NT2/D1 (cell line): ENCODE measurements around the gene MICB.
A peak's percentile ranks its signal among the peaks of the same experiment; 100 is the strongest.

Source experiments
- DNase-seq: peaks from one replicate; pipeline ENCODE4 v3.0.0-alpha.2; 2011; ENCODE audit warnings: low read depth, low spot score
- H3K27me3 ChIP-seq: 2 replicates; pipeline ENCODE4 v1.6.0; 2011; ENCODE audit warnings: mild to moderate bottlenecking; ENCODE audit not compliant: insufficient read length, insufficient read depth
- H3K36me3 ChIP-seq: 2 replicates; pipeline ENCODE4 v1.6.1; 2011; ENCODE audit warnings: mild to moderate bottlenecking, low read length, mixed read lengths; ENCODE audit not compliant: insufficient read depth, insufficient read length
- H3K4me1 ChIP-seq: 2 replicates; pipeline ENCODE4 v1.5.1; 2011; ENCODE audit not compliant: insufficient read depth, insufficient read length
- H3K4me3 ChIP-seq: 2 replicates; pipeline ENCODE4 v1.5.1; 2011; ENCODE audit warnings: low read depth; ENCODE audit not compliant: insufficient read length
- H3K9ac ChIP-seq: 2 replicates; pipeline ENCODE4 v1.6.0; 2011; ENCODE audit warnings: low read depth; ENCODE audit not compliant: insufficient read length
- H3K9me3 ChIP-seq: 2 replicates; pipeline ENCODE4 v1.5.1; 2011; ENCODE audit warnings: mild to moderate bottlenecking, low read length; ENCODE audit not compliant: insufficient read depth
- SUZ12 ChIP-seq: IDR thresholded peaks from 2 replicates; pipeline ENCODE4 v1.6.1; 2011; ENCODE audit not compliant: insufficient read length, insufficient read depth; ENCODE audit errors: extremely low read depth
- YY1 ChIP-seq: IDR thresholded peaks from 2 replicates; pipeline ENCODE4 v1.6.1; 2011; ENCODE audit not compliant: insufficient read length, insufficient read depth
- ZNF274 ChIP-seq: IDR thresholded peaks from 2 replicates; pipeline ENCODE4 v1.6.1; 2011; ENCODE audit warnings: mild to moderate bottlenecking, low read depth, low read length

MICB gene

DNA sequence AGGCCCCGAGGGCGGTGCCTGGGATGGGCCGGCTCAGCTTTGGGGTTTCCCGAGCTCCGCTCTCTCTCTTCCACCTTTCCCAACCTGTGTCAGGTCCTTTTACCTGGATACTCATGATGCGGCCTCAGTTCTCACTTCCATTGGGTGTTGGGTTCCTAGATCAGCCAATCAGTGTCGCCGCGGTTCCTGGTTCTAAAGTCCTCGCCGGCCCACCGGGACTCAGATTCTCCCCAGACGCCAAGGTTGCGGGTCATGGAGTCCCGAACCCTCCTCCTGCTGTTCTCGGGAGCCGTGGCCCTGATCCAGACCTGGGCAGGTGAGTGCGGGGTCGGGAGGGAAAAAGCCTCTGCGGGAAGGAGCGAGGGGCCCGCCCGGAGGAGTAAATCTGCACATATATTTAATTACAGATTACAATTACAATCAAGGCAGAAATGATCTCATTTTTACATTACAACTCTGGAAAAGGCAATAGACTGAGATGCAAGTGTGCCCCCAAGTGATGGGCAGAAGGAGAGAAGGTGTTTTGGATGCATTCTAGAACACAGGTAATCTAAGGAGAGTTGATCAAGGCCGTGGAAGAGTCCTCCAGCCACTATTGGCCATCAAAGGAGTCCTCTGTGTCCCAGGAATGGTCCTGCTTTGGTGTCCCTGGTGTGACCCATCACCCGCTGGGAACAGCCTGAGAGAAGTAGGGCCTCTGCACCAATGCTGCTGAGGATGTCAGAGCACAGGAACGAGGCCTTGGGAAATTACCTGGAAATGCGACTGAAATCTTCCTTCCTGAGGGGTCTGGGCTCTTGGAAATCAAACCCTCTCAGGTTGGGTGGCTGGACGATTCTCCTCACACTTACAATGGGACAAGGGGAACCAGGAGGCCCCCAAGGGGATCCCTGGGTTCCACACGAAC, 34.7 kb upstream of the MICB start:
- peak overlapping the region; percentile 38 for H3K4me3 ChIP-seq
- H3K27me3 ChIP-seq = peaks cover 4% of the 10 kb centered on the region
- TF ChIP-seq ZNF274 = no peak
- peak overlapping the region; percentile 11 for H3K9ac ChIP-seq
- H3K4me1 ChIP-seq = no peaks in the 10 kb centered on the region
- H3K36me3 ChIP-seq = no peaks in the 10 kb centered on the region
- DNase-seq = peak; percentile 75
- no peaks in the 10 kb centered on the region; the same call in 1 of the 2 replicates for H3K9me3 ChIP-seq

DNA sequence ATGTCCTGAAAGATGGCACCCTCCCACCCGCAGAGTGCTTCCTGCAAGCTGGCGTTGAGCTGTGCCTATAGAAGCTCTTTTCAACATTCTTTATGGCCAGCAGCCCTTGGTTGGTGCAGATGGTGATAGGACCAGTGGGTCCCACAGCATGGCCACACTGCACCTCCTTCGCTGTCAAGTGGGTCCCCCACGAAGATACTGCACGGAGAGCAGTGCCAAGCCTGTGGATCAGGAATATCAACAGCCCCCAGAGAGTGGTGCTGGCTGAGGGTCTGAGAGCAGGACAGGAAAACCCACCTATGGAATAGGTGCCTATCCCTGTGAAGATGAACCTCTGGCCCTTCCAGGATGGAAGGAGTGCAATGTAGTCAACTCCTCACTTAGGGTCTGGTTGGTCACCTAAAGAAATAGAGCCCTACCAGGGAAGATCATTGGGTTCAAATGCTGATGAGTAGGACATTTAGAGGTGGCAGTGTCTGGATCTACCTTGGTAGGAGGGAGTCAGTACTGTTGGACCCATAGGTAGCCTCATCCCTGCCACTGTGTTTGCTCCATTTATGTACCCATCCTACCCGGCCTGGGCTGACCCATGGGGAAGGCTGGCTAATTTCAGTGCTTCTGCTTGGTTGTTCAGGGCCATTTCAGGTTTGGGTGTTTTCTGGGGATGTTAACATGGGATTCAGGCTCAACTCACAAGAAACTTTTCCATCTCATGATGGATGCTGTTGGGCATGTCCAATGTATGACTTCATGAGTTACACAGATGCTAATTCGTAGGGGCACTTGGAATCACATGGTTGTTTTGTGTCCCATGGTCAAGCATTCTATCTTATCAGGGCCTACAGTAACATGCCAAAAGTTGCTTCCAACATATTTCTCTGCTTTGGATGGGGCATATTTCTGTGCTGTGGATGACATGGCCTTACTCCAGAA, 33.4 kb upstream of the MICB start:
- no peak overlapping the region for H3K9ac ChIP-seq
- peaks cover 4% of the 10 kb centered on the region for H3K27me3 ChIP-seq
- TF ChIP-seq SUZ12 = no peak
- TF ChIP-seq ZNF274 = no peak
- TF ChIP-seq YY1 = no peak
- no peaks in the 10 kb centered on the region; the same call in 1 of the 2 replicates for H3K9me3 ChIP-seq
- no peaks in the 10 kb centered on the region for H3K4me1 ChIP-seq
- DNase-seq = no peak
- no peak overlapping the region for H3K4me3 ChIP-seq
- H3K36me3 ChIP-seq = no peaks in the 10 kb centered on the region

DNA sequence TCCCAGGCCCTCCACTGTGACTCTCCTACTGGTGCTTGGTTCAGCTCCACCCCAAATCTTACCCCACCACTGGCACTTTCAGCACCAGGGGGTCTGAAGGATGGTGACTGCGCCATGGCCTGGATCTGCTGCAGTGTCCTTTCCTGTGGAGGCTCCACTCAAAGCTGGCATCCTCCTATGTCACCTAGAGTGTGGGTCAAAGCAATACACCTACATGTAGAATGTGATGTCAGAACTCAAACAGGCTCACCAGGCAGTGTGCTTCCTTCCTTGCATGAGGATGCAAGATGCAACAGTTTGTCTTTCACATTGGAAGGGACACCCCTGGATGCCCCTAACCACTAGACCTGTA, 32.8 kb upstream of the MICB start:
- H3K9me3 ChIP-seq = no peaks in the 10 kb centered on the region; the same call in 1 of the 2 replicates
- H3K4me3 ChIP-seq = no peak overlapping the region
- TF ChIP-seq YY1 (no peak), ZNF274 (no peak), SUZ12 (no peak)
- DNase-seq = no peak
- H3K9ac ChIP-seq = no peak overlapping the region
- H3K4me1 ChIP-seq = no peaks in the 10 kb centered on the region
- no peaks in the 10 kb centered on the region for H3K36me3 ChIP-seq
- peaks cover 4% of the 10 kb centered on the region for H3K27me3 ChIP-seq

GRCh38 chr6:31465718-31466117, 32.2 kb upstream of the MICB start:
- no peak for TF ChIP-seq YY1
- no peak for TF ChIP-seq SUZ12
- no peak for TF ChIP-seq ZNF274
- Histone ChIP-seq H3K27me3 (peaks cover 4% of the 10 kb centered on the region), H3K4me1 (no peaks in the 10 kb centered on the region), H3K9ac (no peak overlapping the region), H3K9me3 (no peaks in the 10 kb centered on the region; the same call in 1 of the 2 replicates), H3K36me3 (no peaks in the 10 kb centered on the region), H3K4me3 (no peak overlapping the region)
- DNase-seq = no peak

DNA sequence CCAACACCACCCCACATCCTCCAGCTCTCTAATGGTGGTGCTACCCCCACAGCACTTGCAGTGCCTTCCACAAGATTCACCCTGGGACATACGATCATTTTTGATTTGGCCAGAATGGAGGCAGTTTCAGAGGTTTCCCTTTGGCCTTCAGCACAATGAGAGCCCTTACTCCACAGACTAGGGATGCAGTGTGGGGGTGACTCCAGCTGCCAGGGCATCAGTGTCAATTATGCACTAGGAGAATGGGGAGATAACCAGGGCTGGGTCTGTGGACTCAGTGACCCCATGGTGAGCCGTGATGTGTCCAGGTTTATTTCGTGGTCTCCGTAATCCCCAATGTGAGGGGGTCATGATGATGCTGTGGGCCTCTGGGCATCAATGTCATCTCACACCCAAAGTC, 31.5 kb upstream of the MICB start:
- TF ChIP-seq SUZ12 (no peak), YY1 (no peak), ZNF274 (no peak)
- Histone ChIP-seq H3K36me3 (no peaks in the 10 kb centered on the region), H3K27me3 (peaks cover 4% of the 10 kb centered on the region), H3K4me1 (no peaks in the 10 kb centered on the region), H3K9me3 (no peaks in the 10 kb centered on the region; the same call in 1 of the 2 replicates), H3K9ac (no peak overlapping the region), H3K4me3 (no peak overlapping the region)
- no peak for DNase-seq

DNA sequence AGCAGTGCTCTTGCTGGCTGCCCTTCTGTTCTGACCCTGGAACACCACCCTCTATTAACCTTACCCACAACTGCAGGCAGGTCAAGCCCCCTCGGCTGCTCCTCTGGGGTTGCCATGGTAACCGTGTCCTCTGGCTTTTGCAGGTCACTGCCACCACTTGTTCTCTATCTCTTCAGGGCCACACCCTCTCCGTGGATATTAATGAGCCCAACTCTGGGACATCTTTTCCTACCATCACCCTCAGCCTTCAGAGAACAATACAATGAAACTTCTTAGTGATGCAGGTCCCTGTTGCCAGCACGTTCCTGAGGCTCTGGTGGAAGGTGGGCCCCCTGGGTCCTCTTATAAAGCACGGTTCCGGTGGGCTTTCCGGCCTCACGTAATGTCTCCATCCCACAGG, 30.8 kb upstream of the MICB start:
- H3K9ac ChIP-seq = no peak overlapping the region
- H3K9me3 ChIP-seq = no peaks in the 10 kb centered on the region; the same call in 1 of the 2 replicates
- DNase-seq = no peak
- no peaks in the 10 kb centered on the region for H3K27me3 ChIP-seq
- no peaks in the 10 kb centered on the region for H3K4me1 ChIP-seq
- TF ChIP-seq ZNF274 = no peak
- H3K4me3 ChIP-seq = no peak overlapping the region
- H3K36me3 ChIP-seq = no peaks in the 10 kb centered on the region

GRCh38 chr6:31468311-31468710, 29.6 kb upstream of the MICB start:
- no peaks in the 10 kb centered on the region for H3K27me3 ChIP-seq

More at GRCh38 chr6:31468311-31468710, 29.6 kb upstream of the MICB start:
- Histone ChIP-seq H3K36me3 (no peaks in the 10 kb centered on the region), H3K9ac (no peak overlapping the region), H3K4me1 (no peaks in the 10 kb centered on the region), H3K4me3 (no peak overlapping the region), H3K9me3 (no peaks in the 10 kb centered on the region; the same call in 1 of the 2 replicates)
- DNase-seq = no peak
- no peak for TF ChIP-seq ZNF274
- TF ChIP-seq SUZ12 = no peak
- no peak for TF ChIP-seq YY1
